ENCODE results near the gene NPY1R. TPM values are rescaled to one million over a fixed set of nuclear protein-coding genes. Genes with fewer than 3 reads are reported as not detected.

NPY1R gene
- total RNA-seq, 1 experiment from 2014 or later, result 0.39 TPM

DNA sequence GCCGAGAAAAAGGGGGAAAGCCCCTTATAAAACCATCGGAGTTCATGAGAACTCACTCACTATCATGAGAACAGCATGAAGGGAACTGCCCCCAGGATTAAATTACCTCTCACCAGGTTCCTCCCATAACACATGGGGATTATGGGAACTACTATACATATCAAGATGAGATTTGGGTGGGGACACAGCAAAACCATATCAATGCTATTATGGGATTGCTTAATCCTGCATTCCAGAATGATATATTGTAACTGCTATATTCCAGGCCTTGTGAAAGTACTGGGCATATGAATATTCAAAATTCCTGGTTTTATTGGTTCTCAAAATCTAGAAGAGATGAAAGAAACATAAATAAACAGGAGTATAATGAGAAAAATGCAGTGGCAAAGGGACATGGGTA lies 29.3 kb downstream of the NPY1R start:
- BruUV-seq (replicated peaks), result no TSS peak
- DNase-seq (ENCODE audit: low read depth, low spot score), result no peak
- H3K4me3 ChIP-seq (replicated peaks in 1 of 2; ENCODE audit: low read depth in 1 of 2, low read length in 2 of 2), result no peak overlapping the region
- H3K9me3 ChIP-seq (ENCODE audit: control insufficient read depth in 1 of 2, insufficient read depth in 1 of 2, low read depth in 1 of 2, low read length in 2 of 2), result no peaks in the 10 kb centered on the region
- CTCF ChIA-PET, result no interaction called here
- no peaks in the 10 kb centered on the region for H4K20me1 ChIP-seq (ENCODE audit: insufficient read depth)
- intact Hi-C loops (cut with micrococcal nuclease), result no loop called here
- no peaks in the 10 kb centered on the region for H3K9me2 ChIP-seq (ENCODE audit: insufficient read depth)
- H3K27me3 ChIP-seq (ENCODE audit: insufficient read depth, low read length), result no peaks in the 10 kb centered on the region
- TF ChIP-seq TCF7L2 (IDR thresholded peaks at IDR 0.05; ENCODE audit: borderline replicate concordance, extremely low read depth, insufficient read depth, insufficient read length), result no peak
- POLR2A ChIA-PET, result no interaction called here
- H2AFZ ChIP-seq (ENCODE audit: low read depth, low read length, poor library complexity, severe bottlenecking), result no peak overlapping the region
- no peaks in the 10 kb centered on the region for H3K4me1 ChIP-seq (ENCODE audit: control insufficient read depth in 1 of 2, insufficient read depth in 2 of 2, low read length in 2 of 2)
- RAD21 ChIA-PET (ENCODE audit: low non-redundant PET in 1 of 2, low total read pairs in 2 of 2, uncharacterized antibody in 2 of 2, unreplicated experiment in 2 of 2), result no interaction called here
- no peaks in the 10 kb centered on the region for H3K79me2 ChIP-seq (ENCODE audit: insufficient read depth, low read length)
- H3K36me3 ChIP-seq (ENCODE audit: control insufficient read depth in 1 of 2, insufficient read depth in 2 of 2, low read length in 2 of 2), result no peaks in the 10 kb centered on the region
- no peak overlapping the region for H3K4me2 ChIP-seq (ENCODE audit: low read length)
- H3K27ac ChIP-seq (ENCODE audit: low read depth, low read length), result no peak overlapping the region
- ATAC-seq, result no peak
- H3K9ac ChIP-seq (ENCODE audit: low read length), result no peak overlapping the region

DNA sequence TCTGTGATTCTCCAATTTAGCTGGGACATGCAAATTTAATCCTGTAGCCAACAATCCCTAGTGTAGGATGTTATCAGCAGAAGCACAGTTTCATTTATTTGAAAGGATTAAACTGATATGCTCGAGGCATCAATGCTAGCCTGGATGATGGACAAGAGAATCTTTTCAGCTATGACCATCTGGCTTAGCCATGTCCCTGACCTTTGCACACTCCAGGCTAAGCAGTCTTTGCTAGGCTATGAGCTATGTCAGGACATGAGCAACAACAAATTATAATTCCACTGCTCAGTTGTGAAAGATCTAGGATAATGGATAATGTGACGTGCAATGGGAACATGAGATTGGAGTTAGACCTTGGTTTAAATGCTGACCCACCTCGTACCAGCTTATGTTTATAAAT lies 32.0 kb downstream of the NPY1R start:
- ChIA-PET CTCF (no interaction called here), RAD21 (ENCODE audit: low non-redundant PET in 1 of 2, low total read pairs in 2 of 2, uncharacterized antibody in 2 of 2, unreplicated experiment in 2 of 2) (no interaction called here), POLR2A (no interaction called here)
- no peaks in the 10 kb centered on the region for H4K20me1 ChIP-seq (ENCODE audit: insufficient read depth)
- H3K27me3 ChIP-seq (ENCODE audit: insufficient read depth, low read length), result no peaks in the 10 kb centered on the region
- TF ChIP-seq, protein P1, sequence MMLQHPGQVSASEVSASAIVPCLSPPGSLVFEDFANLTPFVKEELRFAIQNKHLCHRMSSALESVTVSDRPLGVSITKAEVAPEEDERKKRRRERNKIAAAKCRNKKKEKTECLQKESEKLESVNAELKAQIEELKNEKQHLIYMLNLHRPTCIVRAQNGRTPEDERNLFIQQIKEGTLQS (IDR thresholded peaks at IDR 0.05), result no peak
- TF ChIP-seq SP1 (IDR thresholded peaks at IDR 0.05; ENCODE audit: low read depth) (no peak), ZNF274 (IDR thresholded peaks at IDR 0.05; ENCODE audit: low read depth, low read length) (no peak), MAX (IDR thresholded peaks at IDR 0.05) (no peak), EZH2 (IDR thresholded peaks at IDR 0.05) (no peak), SIN3A (IDR thresholded peaks at IDR 0.05; ENCODE audit: low read depth) (no peak), RAD21 (IDR thresholded peaks at IDR 0.05; ENCODE audit: low read depth) (no peak)
- H3K79me2 ChIP-seq (ENCODE audit: insufficient read depth, low read length), result no peaks in the 10 kb centered on the region
- H3K27ac ChIP-seq (ENCODE audit: low read depth, low read length), result no peak overlapping the region
- no peak overlapping the region for H3K9ac ChIP-seq (ENCODE audit: low read length)
- no peaks in the 10 kb centered on the region for H3K4me1 ChIP-seq (ENCODE audit: control insufficient read depth in 1 of 2, insufficient read depth in 2 of 2, low read length in 2 of 2)
- H3K36me3 ChIP-seq (ENCODE audit: control insufficient read depth in 1 of 2, insufficient read depth in 2 of 2, low read length in 2 of 2), result no peaks in the 10 kb centered on the region
- H2AFZ ChIP-seq (ENCODE audit: low read depth, low read length, poor library complexity, severe bottlenecking), result no peak overlapping the region
- H3K9me3 ChIP-seq (ENCODE audit: control insufficient read depth in 1 of 2, insufficient read depth in 1 of 2, low read depth in 1 of 2, low read length in 2 of 2), result no peaks in the 10 kb centered on the region
- no peak overlapping the region for H3K4me2 ChIP-seq (ENCODE audit: low read length)
- DNase-seq (ENCODE audit: low read depth, low spot score), result no peak
- no peak overlapping the region for H3K4me3 ChIP-seq (replicated peaks in 1 of 2; ENCODE audit: low read depth in 1 of 2, low read length in 2 of 2)
- intact Hi-C loops (cut with micrococcal nuclease), result no loop called here
- no peaks in the 10 kb centered on the region for H3K9me2 ChIP-seq (ENCODE audit: insufficient read depth)
- BruUV-seq (replicated peaks), result no TSS peak
- no peak for ATAC-seq
